ENCODE data around the gene GIMD1.

The GIMD1 gene

DNA sequence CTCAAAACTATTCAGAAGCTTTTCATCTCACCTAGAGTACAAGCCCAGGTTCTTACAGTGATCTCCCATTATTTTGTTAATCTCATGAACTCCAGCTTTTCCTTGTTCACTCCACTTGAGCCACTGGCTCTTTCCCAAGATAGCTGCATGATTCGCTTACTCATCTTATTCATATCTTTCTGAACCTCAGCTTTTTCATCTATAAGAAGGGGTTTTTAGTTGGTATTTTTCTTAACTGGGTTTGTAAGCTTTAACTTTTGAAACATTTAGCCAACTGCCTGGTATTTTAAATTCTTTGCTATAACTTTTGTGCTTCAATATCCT is 24.0 kb downstream of the GIMD1 start:
- Histone ChIP-seq H3K4me1 (ENCODE audit: insufficient read depth, low read length) (no peaks in the 10 kb centered on the region), H3K9ac (ENCODE audit: low read depth, low read length) (no peak overlapping the region), H3K27me3 (ENCODE audit: insufficient read depth, low read length) (no peaks in the 10 kb centered on the region), H3K27ac (ENCODE audit: low read length) (no peak overlapping the region), H3K36me3 (ENCODE audit: insufficient read depth, low read depth, low read length) (peaks cover 17% of the 10 kb centered on the region), H3K9me3 (ENCODE audit: insufficient read depth, low read depth, low read length) (no peaks in the 10 kb centered on the region), H3K4me3 (ENCODE audit: low read length) (no peak overlapping the region)

GRCh38 chr4:106343865-106344646 is 24.5 kb downstream of the GIMD1 start:
- Histone ChIP-seq H3K27me3 (ENCODE audit: insufficient read depth, low read length) (no peaks in the 10 kb centered on the region), H3K27ac (ENCODE audit: low read length) (no peak overlapping the region), H3K9ac (ENCODE audit: low read depth, low read length) (no peak overlapping the region), H3K4me1 (ENCODE audit: insufficient read depth, low read length) (no peaks in the 10 kb centered on the region), H3K36me3 (ENCODE audit: insufficient read depth, low read depth, low read length) (peaks cover 18% of the 10 kb centered on the region), H3K4me3 (ENCODE audit: low read length) (no peak overlapping the region), H3K9me3 (ENCODE audit: insufficient read depth, low read depth, low read length) (no peaks in the 10 kb centered on the region)

DNA sequence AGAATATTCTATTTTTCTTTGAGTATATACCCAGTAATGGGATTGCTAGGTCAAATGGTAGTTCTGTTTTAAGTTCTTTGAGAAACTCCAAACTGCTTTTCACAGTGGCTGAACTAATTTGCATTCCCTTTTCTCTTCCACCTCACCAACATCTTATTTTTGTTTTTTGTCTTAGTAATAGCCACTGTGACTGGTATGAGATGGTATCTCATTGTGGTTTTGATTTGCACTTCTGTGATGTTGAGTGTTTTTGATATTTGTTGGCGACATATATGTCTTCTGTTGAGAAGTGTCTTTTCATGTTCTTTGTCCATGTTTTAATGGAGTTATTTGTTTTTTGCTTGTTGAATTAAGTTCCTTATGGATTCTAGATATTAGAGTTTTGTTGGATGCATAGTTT is 27.8 kb downstream of the GIMD1 start:
- no peaks in the 10 kb centered on the region for H3K27me3 ChIP-seq (ENCODE audit: insufficient read depth, low read length)

DNA sequence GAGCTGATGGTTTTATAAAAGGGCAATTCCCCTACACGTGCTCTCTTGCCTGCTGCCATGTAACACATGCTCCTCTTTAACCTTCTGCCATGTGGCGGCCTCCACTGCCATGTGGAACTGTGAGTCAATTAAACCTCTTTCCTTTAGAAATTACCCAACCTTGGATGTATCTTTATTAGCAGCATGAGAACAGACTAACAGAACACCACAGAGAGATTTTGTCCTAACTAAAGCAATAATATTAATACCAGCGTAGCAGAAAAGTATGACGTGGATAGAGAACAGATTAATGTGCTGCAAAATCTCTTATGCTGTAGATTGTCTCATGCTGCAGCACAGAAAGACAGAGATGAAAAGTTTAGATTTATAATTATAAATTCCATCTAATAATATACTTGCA is 29.1 kb downstream of the GIMD1 start:
- H3K36me3 ChIP-seq (ENCODE audit: insufficient read depth, low read depth, low read length), result peaks cover 42% of the 10 kb centered on the region
- H3K4me1 ChIP-seq (ENCODE audit: insufficient read depth, low read length), result no peaks in the 10 kb centered on the region
- H3K4me3 ChIP-seq (ENCODE audit: low read length), result no peak overlapping the region
- no peak overlapping the region for H3K27ac ChIP-seq (ENCODE audit: low read length)
- no peak overlapping the region for H3K9ac ChIP-seq (ENCODE audit: low read depth, low read length)
- 0 out of 2 replicates have a peak, but pooled peaks cover 4% of the 10 kb centered on the region for H3K9me3 ChIP-seq (ENCODE audit: insufficient read depth, low read depth, low read length)
- H3K27me3 ChIP-seq (ENCODE audit: insufficient read depth, low read length), result no peaks in the 10 kb centered on the region

More for the DNA sequence above, 27.8 kb downstream of the GIMD1 start:
- 0 out of 2 replicates have a peak, but pooled peaks cover 4% of the 10 kb centered on the region for H3K9me3 ChIP-seq (ENCODE audit: insufficient read depth, low read depth, low read length)
- no peak overlapping the region for H3K4me3 ChIP-seq (ENCODE audit: low read length)
- no peaks in the 10 kb centered on the region for H3K4me1 ChIP-seq (ENCODE audit: insufficient read depth, low read length)
- no peak overlapping the region for H3K9ac ChIP-seq (ENCODE audit: low read depth, low read length)
- peaks cover 33% of the 10 kb centered on the region for H3K36me3 ChIP-seq (ENCODE audit: insufficient read depth, low read depth, low read length)
- H3K27ac ChIP-seq (ENCODE audit: low read length), result no peak overlapping the region

DNA sequence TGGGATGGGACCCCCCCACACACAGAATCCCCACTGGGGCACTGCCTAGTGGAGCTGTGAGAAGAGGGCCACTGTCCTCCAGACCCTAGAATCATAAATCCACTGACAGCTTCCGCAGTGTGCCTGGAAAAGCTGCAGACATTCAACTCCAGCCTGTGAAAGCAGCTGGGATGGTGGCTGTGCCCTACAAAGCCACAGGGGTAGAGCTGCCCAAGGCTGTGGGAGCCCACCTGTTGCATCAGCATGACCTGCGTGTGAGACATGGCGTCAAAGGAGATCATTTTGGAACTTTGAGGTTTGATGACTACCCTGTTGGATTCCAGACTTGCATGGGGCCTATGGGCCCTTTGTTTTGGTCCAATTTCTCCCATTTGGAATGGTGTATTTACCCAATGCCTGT is 29.9 kb downstream of the GIMD1 start:
- Histone ChIP-seq H3K27ac (ENCODE audit: low read length) (no peak overlapping the region), H3K9ac (ENCODE audit: low read depth, low read length) (no peak overlapping the region), H3K4me3 (ENCODE audit: low read length) (no peak overlapping the region), H3K36me3 (ENCODE audit: insufficient read depth, low read depth, low read length) (peaks cover 47% of the 10 kb centered on the region), H3K27me3 (ENCODE audit: insufficient read depth, low read length) (no peaks in the 10 kb centered on the region), H3K9me3 (ENCODE audit: insufficient read depth, low read depth, low read length) (0 out of 2 replicates have a peak, but pooled peaks cover 4% of the 10 kb centered on the region), H3K4me1 (ENCODE audit: insufficient read depth, low read length) (no peaks in the 10 kb centered on the region)

DNA sequence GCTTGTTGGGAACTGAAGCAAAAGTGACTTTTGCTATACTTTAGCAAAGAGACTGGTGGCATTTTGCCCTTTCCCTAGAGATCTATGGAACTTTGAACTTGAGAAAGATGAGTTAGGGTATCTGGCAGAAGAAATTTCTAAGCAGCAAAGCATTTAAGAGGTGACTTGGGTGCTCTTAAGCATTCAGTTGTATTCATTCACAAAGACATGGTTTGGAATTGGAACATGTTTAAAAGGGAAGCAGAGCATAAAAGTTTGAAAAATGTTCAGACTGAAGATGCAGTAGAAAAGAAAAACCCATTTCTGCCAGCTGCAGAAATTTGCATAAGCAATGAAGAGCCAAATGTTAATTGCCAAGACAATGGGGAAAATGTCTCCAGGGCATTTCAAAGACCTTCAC is 30.7 kb downstream of the GIMD1 start:
- H3K27ac ChIP-seq (ENCODE audit: low read length), result no peak overlapping the region
- no peaks in the 10 kb centered on the region for H3K27me3 ChIP-seq (ENCODE audit: insufficient read depth, low read length)
- 0 out of 2 replicates have a peak, but pooled peaks cover 4% of the 10 kb centered on the region for H3K9me3 ChIP-seq (ENCODE audit: insufficient read depth, low read depth, low read length)
- H3K4me3 ChIP-seq (ENCODE audit: low read length), result no peak overlapping the region
- no peak overlapping the region for H3K9ac ChIP-seq (ENCODE audit: low read depth, low read length)
- no peaks in the 10 kb centered on the region for H3K4me1 ChIP-seq (ENCODE audit: insufficient read depth, low read length)
- peaks cover 53% of the 10 kb centered on the region for H3K36me3 ChIP-seq (ENCODE audit: insufficient read depth, low read depth, low read length)

GRCh38 chr4:106336618-106337017 is 32.0 kb downstream of the GIMD1 start:
- 0 out of 2 replicates have a peak, but pooled peaks cover 4% of the 10 kb centered on the region for H3K9me3 ChIP-seq (ENCODE audit: insufficient read depth, low read depth, low read length)
- no peak overlapping the region for H3K9ac ChIP-seq (ENCODE audit: low read depth, low read length)
- no peak overlapping the region for H3K4me3 ChIP-seq (ENCODE audit: low read length)
- H3K36me3 ChIP-seq (ENCODE audit: insufficient read depth, low read depth, low read length), result peaks cover 63% of the 10 kb centered on the region
- H3K27ac ChIP-seq (ENCODE audit: low read length), result no peak overlapping the region
- H3K27me3 ChIP-seq (ENCODE audit: insufficient read depth, low read length), result no peaks in the 10 kb centered on the region
- no peaks in the 10 kb centered on the region for H3K4me1 ChIP-seq (ENCODE audit: insufficient read depth, low read length)

DNA sequence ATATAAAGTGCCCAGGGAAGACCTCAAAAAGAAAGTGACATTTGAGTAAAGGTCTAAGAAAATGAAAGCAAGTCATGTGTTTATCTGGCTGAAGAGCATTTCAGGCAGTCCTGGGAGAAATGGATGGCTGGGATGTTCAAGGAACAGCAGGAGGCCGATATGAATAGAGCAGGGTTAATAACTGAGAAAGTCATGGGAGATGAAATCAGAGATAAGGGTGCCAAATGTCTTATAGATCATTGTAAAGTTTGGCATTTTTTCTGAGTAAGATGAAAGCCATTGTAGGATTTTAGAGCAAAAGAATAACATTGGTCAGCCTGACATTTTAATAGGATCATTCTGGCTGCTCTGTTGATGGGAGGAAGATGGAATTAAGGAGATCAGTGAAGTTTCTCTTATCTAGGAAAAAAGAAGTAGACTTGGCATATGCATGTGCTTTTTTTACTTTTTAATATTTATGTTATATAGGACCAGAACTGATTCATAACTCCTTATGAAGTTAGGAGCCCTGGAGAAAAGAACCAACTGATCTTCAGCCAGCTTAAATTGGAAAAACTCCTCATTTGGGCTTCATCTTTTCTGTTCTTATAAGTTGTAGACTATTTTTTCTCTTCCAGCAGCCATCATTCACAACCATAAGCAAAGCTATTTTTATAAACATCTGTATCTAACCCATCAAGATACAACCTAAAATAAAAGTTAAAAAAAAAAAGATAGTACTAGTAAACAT is 33.7 kb downstream of the GIMD1 start:
- H3K4me1 ChIP-seq (ENCODE audit: insufficient read depth, low read length), result no peaks in the 10 kb centered on the region
- H3K9me3 ChIP-seq (ENCODE audit: insufficient read depth, low read depth, low read length), result 0 out of 2 replicates have a peak, but pooled peaks cover 4% of the 10 kb centered on the region
- H3K9ac ChIP-seq (ENCODE audit: low read depth, low read length), result no peak overlapping the region
- H3K36me3 ChIP-seq (ENCODE audit: insufficient read depth, low read depth, low read length), result peaks cover 76% of the 10 kb centered on the region
- H3K27ac ChIP-seq (ENCODE audit: low read length), result no peak overlapping the region
- no peak overlapping the region for H3K4me3 ChIP-seq (ENCODE audit: low read length)
- H3K27me3 ChIP-seq (ENCODE audit: insufficient read depth, low read length), result no peaks in the 10 kb centered on the region

DNA sequence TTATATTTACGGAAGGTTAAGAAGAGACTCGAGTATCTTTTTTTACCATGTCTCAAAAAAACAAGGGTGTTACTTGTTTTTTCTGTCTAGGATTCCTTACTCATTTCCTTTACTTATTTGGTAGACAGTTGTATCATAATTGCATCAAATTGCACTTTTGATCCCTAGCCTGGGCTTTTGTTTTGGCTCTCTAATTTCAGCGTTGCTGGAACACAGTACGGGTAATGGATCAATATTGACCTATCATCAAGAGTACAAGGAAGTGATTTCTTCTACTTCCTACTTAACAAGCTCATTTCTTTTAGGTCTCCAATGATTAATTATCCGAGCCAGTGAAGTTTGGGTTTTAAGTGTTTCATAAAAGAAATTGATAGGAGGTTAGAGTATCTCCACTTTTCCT is 35.4 kb downstream of the GIMD1 start:
- H3K36me3 ChIP-seq (ENCODE audit: insufficient read depth, low read depth, low read length), result peaks cover 77% of the 10 kb centered on the region
- H3K4me3 ChIP-seq (ENCODE audit: low read length), result no peak overlapping the region

DNA sequence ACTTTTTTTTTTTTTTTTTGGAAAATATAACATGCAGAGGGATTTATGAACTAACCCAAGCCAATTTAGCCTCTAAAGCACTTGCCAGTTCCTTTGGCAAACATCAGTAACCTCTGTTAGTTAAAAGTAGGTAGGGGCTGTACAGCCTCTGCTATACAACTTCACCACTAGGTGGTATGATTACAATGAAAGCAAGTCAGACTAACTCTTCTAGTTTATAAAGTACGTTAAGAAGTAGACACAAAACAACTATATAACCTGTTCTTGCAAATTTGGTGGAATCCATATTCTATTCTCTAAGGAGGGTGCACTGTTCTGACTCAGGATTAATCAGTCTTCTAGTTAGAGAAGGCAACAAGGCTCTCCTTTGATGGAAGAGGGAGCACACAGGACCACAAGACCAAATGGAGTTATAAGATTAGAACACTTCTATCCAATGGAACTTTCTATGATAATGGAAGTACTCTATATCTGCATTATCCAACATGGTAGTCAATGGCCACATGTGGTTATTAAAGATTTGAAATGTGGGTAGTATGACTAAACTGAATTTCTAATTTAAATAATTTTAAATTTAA is 39.4 kb downstream of the GIMD1 start:
- Histone ChIP-seq H3K36me3 (ENCODE audit: insufficient read depth, low read depth, low read length) (peaks cover 66% of the 10 kb centered on the region), H3K4me1 (ENCODE audit: insufficient read depth, low read length) (no peaks in the 10 kb centered on the region), H3K4me3 (ENCODE audit: low read length) (no peak overlapping the region)

More for the DNA sequence above, 35.4 kb downstream of the GIMD1 start:
- H3K4me1 ChIP-seq (ENCODE audit: insufficient read depth, low read length), result no peaks in the 10 kb centered on the region
- no peak overlapping the region for H3K9ac ChIP-seq (ENCODE audit: low read depth, low read length)
- no peaks in the 10 kb centered on the region for H3K27me3 ChIP-seq (ENCODE audit: insufficient read depth, low read length)
- no peak overlapping the region for H3K27ac ChIP-seq (ENCODE audit: low read length)
- 0 out of 2 replicates have a peak, but pooled peaks cover 4% of the 10 kb centered on the region for H3K9me3 ChIP-seq (ENCODE audit: insufficient read depth, low read depth, low read length)

GRCh38 chr4:106325800-106326199 is 42.8 kb downstream of the GIMD1 start:
- Histone ChIP-seq H3K36me3 (ENCODE audit: insufficient read depth, low read depth, low read length) (peaks cover 39% of the 10 kb centered on the region), H3K4me3 (ENCODE audit: low read length) (no peak overlapping the region), H3K27ac (ENCODE audit: low read length) (no peak overlapping the region), H3K4me1 (ENCODE audit: insufficient read depth, low read length) (no peaks in the 10 kb centered on the region), H3K9ac (ENCODE audit: low read depth, low read length) (no peak overlapping the region), H3K9me3 (ENCODE audit: insufficient read depth, low read depth, low read length) (no peaks in the 10 kb centered on the region; the same call in 1 of the 2 replicates), H3K27me3 (ENCODE audit: insufficient read depth, low read length) (no peaks in the 10 kb centered on the region)

More for the DNA sequence above, 39.4 kb downstream of the GIMD1 start:
- H3K27me3 ChIP-seq (ENCODE audit: insufficient read depth, low read length), result no peaks in the 10 kb centered on the region
- H3K27ac ChIP-seq (ENCODE audit: low read length), result no peak overlapping the region
- H3K9me3 ChIP-seq (ENCODE audit: insufficient read depth, low read depth, low read length), result no peaks in the 10 kb centered on the region
- H3K9ac ChIP-seq (ENCODE audit: low read depth, low read length), result no peak overlapping the region
